HCT116 (cell line): ENCODE results near the gene OR5J2. TPM values are rescaled to one million over a fixed set of nuclear protein-coding genes. Genes with fewer than 3 reads are reported as not detected.

Source experiments
- ATAC-seq: fragments of 200-7000 bp; cut with Tn5 transposase; 2 replicates; pipeline ENCODE4 v1.9.1; 2020; ENCODE audit warnings: mild to moderate bottlenecking, moderate library complexity
- BruUV-seq: library from RNA; stranded (reverse); fragments of 400-500 nt; replicated peaks from 2 replicates; lab custom pipeline; 2021; lab: Mats Ljungman, UMichigan
- CTCF ChIA-PET: fragments of 300-600 bp; sonication (Branson Sonifier 250); formaldehyde crosslinking; loops from one replicate; lab custom pipeline; 2021; ENCODE audit warnings: antibody characterized with exemption; lab: Charles Lee
- POLR2A ChIA-PET: fragments of 300-600, 350-600 bp; sonication (Branson Sonifier 250); formaldehyde crosslinking; loops from one replicate; lab custom pipeline; 2021; ENCODE audit warnings: antibody characterized with exemption; lab: Charles Lee
- RAD21 ChIA-PET, 2 experiments: fragments of 300-600 bp; sonication (Branson Sonifier 250); formaldehyde crosslinking; loops; one replicate each; lab custom pipeline; 2023; ENCODE audit warnings: low total read pairs in 2 of 2; ENCODE audit not compliant: uncharacterized antibody in 2 of 2, unreplicated experiment in 2 of 2, low non-redundant PET in 1 of 2; lab: Charles Lee
- DNase-seq: peaks from one replicate; pipeline ENCODE4 v3.0.0-alpha.2; 2010; ENCODE audit warnings: low read depth, low spot score
- H2AFZ ChIP-seq: fragments of 200-600 bp; shearing (Covaris generic), sonication (generic); 2 replicates; pipeline ENCODE4 v1.6.1; 2017; ENCODE audit warnings: low read depth, mixed run types, mixed read lengths, antibody characterized with exemption, low read length; ENCODE audit not compliant: poor library complexity, severe bottlenecking
- H3K27ac ChIP-seq: 2 replicates; pipeline ENCODE4 v1.5.1; 2012; ENCODE audit warnings: low read depth, low read length
- H3K27me3 ChIP-seq: fragments of 200-600 bp; sonication (generic); 2 replicates; pipeline ENCODE4 v1.6.1; 2016; ENCODE audit warnings: mixed run types, low read length, mixed read lengths; ENCODE audit not compliant: insufficient read depth
- H3K36me3 ChIP-seq, 2 experiments: fragments of 200-500 bp in 1 of 2; fragments of 200-600 bp in 1 of 2; sonication (Bioruptor generic) in 1 of 2; sonication (generic) in 1 of 2; 2 replicates each; pipeline versions ENCODE4 v1.5.1 to v1.6.1; 2014 to 2016; ENCODE audit warnings: low read length in 2 of 2, inconsistent platforms in 1 of 2, mixed read lengths in 1 of 2, mixed run types in 1 of 2; ENCODE audit not compliant: insufficient read depth in 2 of 2, control insufficient read depth in 1 of 2
- H3K4me1 ChIP-seq, 2 experiments: fragments of 200-600 bp in 1 of 2; sonication (generic) in 1 of 2; 2 replicates each; pipeline versions ENCODE4 v1.5.1 to v1.6.1; 2012 to 2017; ENCODE audit warnings: low read length in 2 of 2, inconsistent platforms in 1 of 2, mild to moderate bottlenecking in 1 of 2, mixed read lengths in 1 of 2, mixed run types in 1 of 2, moderate library complexity in 1 of 2; ENCODE audit not compliant: insufficient read depth in 2 of 2, control insufficient read depth in 1 of 2
- H3K4me2 ChIP-seq: fragments of 200-600 bp; sonication (generic); 2 replicates; pipeline ENCODE4 v1.6.1; 2017; ENCODE audit warnings: mixed run types, low read length, mixed read lengths
- H3K4me3 ChIP-seq, 2 experiments: fragments of 200-600 bp in 1 of 2; sonication (generic) in 1 of 2; replicated peaks in 1 of 2; 2 replicates each; pipeline ENCODE4 v1.5.1; 2011 to 2016; ENCODE audit warnings: low read length in 2 of 2, control low read depth in 1 of 2, low read depth in 1 of 2, mild to moderate bottlenecking in 1 of 2, mixed read lengths in 1 of 2, mixed run types in 1 of 2
- H3K79me2 ChIP-seq: fragments of 200-600 bp; sonication (generic); 2 replicates; pipeline ENCODE4 v1.6.1; 2017; ENCODE audit warnings: mild to moderate bottlenecking, mixed run types, low read length, moderate library complexity, mixed read lengths; ENCODE audit not compliant: insufficient read depth
- H3K9ac ChIP-seq: fragments of 200-600 bp; sonication (generic); 2 replicates; pipeline ENCODE4 v1.6.1; 2016; ENCODE audit warnings: low read length, mixed read lengths
- H3K9me2 ChIP-seq: fragments of 200-600 bp; sonication (generic), shearing (Covaris generic); 2 replicates; pipeline ENCODE4 v1.6.1; 2017; ENCODE audit warnings: mixed run types, mild to moderate bottlenecking, moderate library complexity; ENCODE audit not compliant: insufficient read depth
- H3K9me3 ChIP-seq, 2 experiments: fragments of 200-500 bp in 1 of 2; fragments of 200-600 bp in 1 of 2; sonication (Bioruptor generic) in 1 of 2; sonication (generic) in 1 of 2; 2 replicates each; pipeline ENCODE4 v1.6.1; 2014 to 2017; ENCODE audit warnings: low read length in 2 of 2, mixed read lengths in 2 of 2, inconsistent platforms in 1 of 2, low read depth in 1 of 2, mild to moderate bottlenecking in 1 of 2, mixed run types in 1 of 2, moderate library complexity in 1 of 2; ENCODE audit not compliant: control insufficient read depth in 1 of 2, insufficient read depth in 1 of 2
- H4K20me1 ChIP-seq: fragments of 200-600 bp; sonication (generic), shearing (Covaris generic); 2 replicates; pipeline ENCODE4 v1.6.1; 2017; ENCODE audit warnings: mixed run types, mild to moderate bottlenecking, moderate library complexity; ENCODE audit not compliant: insufficient read depth
- ATF3 ChIP-seq: IDR thresholded peaks from 2 replicates; pipeline ENCODE4 v1.6.1; 2012
- CBX3 ChIP-seq: IDR thresholded peaks from 2 replicates; pipeline ENCODE4 v1.6.1; 2012; ENCODE audit warnings: low read depth
- CTCF ChIP-seq, 3 experiments: fragments of 200-600 bp in 1 of 3; sonication (generic) in 1 of 3; IDR thresholded peaks in 2 of 3; conservative IDR thresholded peaks in 1 of 3; 2 replicates each; pipeline ENCODE4 v1.5.1; 2012 to 2017; ENCODE audit warnings: low read depth in 2 of 3, low read length in 2 of 3, antibody characterized with exemption in 1 of 3, borderline replicate concordance in 1 of 3, control low read depth in 1 of 3, mild to moderate bottlenecking in 1 of 3, mixed read lengths in 1 of 3, mixed run types in 1 of 3, moderate library complexity in 1 of 3; ENCODE audit not compliant: insufficient read depth in 1 of 3
- EGR1 ChIP-seq: IDR thresholded peaks from 2 replicates; pipeline ENCODE4 v1.6.1; 2012; ENCODE audit warnings: low read depth
- ELF1 ChIP-seq: IDR thresholded peaks from 2 replicates; pipeline ENCODE4 v1.6.1; 2012; ENCODE audit warnings: low read depth, borderline replicate concordance
- EZH2 ChIP-seq: fragments of 200-600 bp; sonication (generic); IDR thresholded peaks from 2 replicates; pipeline ENCODE4 v1.6.1; 2017; ENCODE audit warnings: antibody characterized with exemption, mixed run types
- FOSL1 ChIP-seq: IDR thresholded peaks from 2 replicates; pipeline ENCODE4 v1.6.1; 2012; ENCODE audit warnings: low read depth
- POLR2A ChIP-seq: IDR thresholded peaks from 2 replicates; pipeline ENCODE4 v1.7.0; 2011; ENCODE audit warnings: borderline replicate concordance; ENCODE audit not compliant: insufficient read depth, insufficient read length; ENCODE audit errors: extremely low read depth
- SP1 ChIP-seq: IDR thresholded peaks from 2 replicates; pipeline ENCODE4 v1.6.1; 2012; ENCODE audit warnings: low read depth
- YY1 ChIP-seq: IDR thresholded peaks from 2 replicates; pipeline ENCODE4 v1.6.1; 2011; ENCODE audit warnings: low read length, low read depth, moderate library complexity, mild to moderate bottlenecking; ENCODE audit not compliant: insufficient replicate concordance; ENCODE audit errors: extremely low read depth
- ZBTB33 ChIP-seq: IDR thresholded peaks from 2 replicates; pipeline ENCODE4 v1.6.1; 2011; ENCODE audit warnings: mild to moderate bottlenecking, low read length, moderate library complexity; ENCODE audit not compliant: insufficient replicate concordance; ENCODE audit errors: extremely low read depth
- ZFX ChIP-seq: fragments of 450-650 bp; IDR thresholded peaks from 2 replicates; pipeline ENCODE4 v1.6.1; 2017
- ZNF274 ChIP-seq: fragments of 200-500 bp; sonication (Bioruptor generic); IDR thresholded peaks from 2 replicates; pipeline ENCODE4 v1.6.1; 2014; ENCODE audit warnings: mild to moderate bottlenecking, low read depth, low read length, inconsistent platforms
- intact Hi-C: fragments of 100-400 bp; cut with micrococcal nuclease; formaldehyde crosslinking; loops from 2 replicates; pipeline ENCODE4 v1.10.0; 2022
- total RNA-seq: library from RNA; stranded (reverse); gene quantifications from one replicate; pipeline ENCODE4 v1.2.1, GENCODE V29; 2021; ENCODE audit not compliant: unreplicated experiment

OR5J2 gene
- total RNA-seq, 1 experiment from 2014 or later: not detected

GRCh38 chr11:56196705-56197104 lies 20.3 kb downstream of the OR5J2 start:
- intact Hi-C loops: no loop called here
- ATAC-seq (no peak), DNase-seq (no peak)
- H3K9me3 ChIP-seq: peaks cover 5 to 21% of the 10 kb centered on the region in 2 experiments; a peak in 2 of 4 replicates
- H3K9me2 ChIP-seq: no peaks in the 10 kb centered on the region
- TF ChIP-seq ELF1 (no peak), POLR2A (no peak), EZH2 (no peak), CBX3 (no peak), YY1 (no peak), SP1 (no peak), ATF3 (no peak), ZBTB33 (no peak), ZNF274 (no peak), FOSL1 (no peak), EGR1 (no peak), CTCF (IDR thresholded peaks at IDR 0.05 in 2 of 3, conservative IDR thresholded peaks at IDR 0.05 in 1 of 3; ENCODE audit: borderline replicate concordance in 1 of 3, insufficient read depth in 1 of 3, low read depth in 2 of 3, low read length in 2 of 3) (no peak), ZFX (no peak)
- ChIA-PET RAD21 (no interaction called here), POLR2A (no interaction called here), CTCF (no interaction called here)
- H3K9ac ChIP-seq: no peak overlapping the region
- H2AFZ ChIP-seq: no peak overlapping the region
- H3K79me2 ChIP-seq: no peaks in the 10 kb centered on the region
- no peaks in the 10 kb centered on the region for H3K36me3 ChIP-seq
- no peak overlapping the region for H3K4me3 ChIP-seq
- H3K27me3 ChIP-seq: no peaks in the 10 kb centered on the region
- no peak overlapping the region for H3K27ac ChIP-seq
- no peak overlapping the region for H3K4me2 ChIP-seq
- no peaks in the 10 kb centered on the region for H4K20me1 ChIP-seq
- no TSS peak for BruUV-seq
- H3K4me1 ChIP-seq: no peaks in the 10 kb centered on the region
